Endothelial cell (in vitro differentiated cells): Measurements from ENCODE around the gene PCGF3. TPM values are rescaled to one million over a fixed set of nuclear protein-coding genes. Genes with fewer than 3 reads are reported as not detected.

ENCODE experiments used
- DNase-seq: peaks from one replicate; pipeline ENCODE4 v3.0.0; 2021; ENCODE audit warnings: low spot score
- H3K27ac Mint-ChIP-seq: one replicate; pipeline ENCODE4 v1.8.0; 2021; ENCODE audit warnings: mixed read lengths, inconsistent platforms; ENCODE audit not compliant: unreplicated experiment
- H3K27me3 Mint-ChIP-seq: one replicate; pipeline ENCODE4 v1.8.0; 2021; ENCODE audit warnings: mild to moderate bottlenecking, moderate library complexity, mixed read lengths, inconsistent platforms; ENCODE audit not compliant: unreplicated experiment
- H3K36me3 Mint-ChIP-seq: one replicate; pipeline ENCODE4 v1.8.0; 2021; ENCODE audit warnings: mild to moderate bottlenecking, low read depth, mixed read lengths, inconsistent platforms; ENCODE audit not compliant: unreplicated experiment
- H3K4me1 Mint-ChIP-seq: one replicate; pipeline ENCODE4 v1.8.0; 2021; ENCODE audit warnings: mild to moderate bottlenecking, mixed read lengths, inconsistent platforms; ENCODE audit not compliant: unreplicated experiment
- H3K4me3 Mint-ChIP-seq: one replicate; pipeline ENCODE4 v1.8.0; 2021; ENCODE audit warnings: mild to moderate bottlenecking, mixed read lengths, inconsistent platforms; ENCODE audit not compliant: unreplicated experiment
- H3K9me3 Mint-ChIP-seq: one replicate; pipeline ENCODE4 v1.8.0; 2021; ENCODE audit warnings: mixed read lengths, inconsistent platforms; ENCODE audit not compliant: unreplicated experiment
- CTCF ChIP-seq: fragments of 200-600 bp; sonication (generic); IDR thresholded peaks from one replicate; pipeline ENCODE4 v1.5.0; 2021; ENCODE audit warnings: antibody characterized with exemption; ENCODE audit not compliant: unreplicated experiment
- total RNA-seq: library from RNA; stranded (reverse); fragmentation: NEBNext Ultra II Directional; extraction: Animal tissue kit (Norgen Biotek cat#: 25700); gene quantifications from one replicate; pipeline ENCODE4 v1.2.1, GENCODE V29; 2021; ENCODE audit not compliant: unreplicated experiment

The PCGF3 gene
- total RNA-seq, 1 donor from 2014 or later = 84.5 TPM

- Mint-ChIP-seq H3K4me3 (no peak overlapping the region), H3K27me3 (peaks cover 11% of the 10 kb centered on the region), H3K27ac (no peak overlapping the region), H3K36me3 (peaks cover 25% of the 10 kb centered on the region), H3K4me1 (peaks cover 2% of the 10 kb centered on the region), H3K9me3 (no peaks in the 10 kb centered on the region)
- TF ChIP-seq CTCF = no peak
- DNase-seq = no peak
Observed at GRCh38 chr4:744212-744841, 38.7 kb downstream of the PCGF3 start.

GRCh38 chr4:747546-748170 lies 42.0 kb downstream of the PCGF3 start:
- H3K36me3 Mint-ChIP-seq = peaks cover 37% of the 10 kb centered on the region
- no peak for TF ChIP-seq CTCF
- peak overlapping the region; percentile 75 for H3K4me3 Mint-ChIP-seq
- DNase-seq = no peak
- peaks cover 13% of the 10 kb centered on the region for H3K27me3 Mint-ChIP-seq
- H3K4me1 Mint-ChIP-seq = peaks cover 9% of the 10 kb centered on the region
- H3K27ac Mint-ChIP-seq = peak overlapping the region; percentile 28
- H3K9me3 Mint-ChIP-seq = no peaks in the 10 kb centered on the region

- Mint-ChIP-seq H3K36me3 (peaks cover 36% of the 10 kb centered on the region), H3K4me3 (peak overlapping the region; percentile 15), H3K27me3 (peaks cover 13% of the 10 kb centered on the region), H3K9me3 (no peaks in the 10 kb centered on the region), H3K4me1 (peaks cover 7% of the 10 kb centered on the region), H3K27ac (no peak overlapping the region)
- no peak for DNase-seq
- TF ChIP-seq CTCF = no peak
Observed at GRCh38 chr4:748461-748860, 42.8 kb downstream of the PCGF3 start.

- peaks cover 7% of the 10 kb centered on the region for H3K4me1 Mint-ChIP-seq
Observed at GRCh38 chr4:749698-750666, 44.4 kb downstream of the PCGF3 start.

More at GRCh38 chr4:749698-750666, 44.4 kb downstream of the PCGF3 start:
- Mint-ChIP-seq H3K36me3 (peaks cover 35% of the 10 kb centered on the region), H3K4me3 (no peak overlapping the region), H3K27ac (no peak overlapping the region), H3K27me3 (peaks cover 14% of the 10 kb centered on the region), H3K9me3 (no peaks in the 10 kb centered on the region)
- no peak for DNase-seq
- no peak for TF ChIP-seq CTCF
